CD14-positive monocyte (primary cell): Measurements from ENCODE around the gene CD177. TPM values are rescaled to one million over a fixed set of nuclear protein-coding genes. Genes with fewer than 3 reads are reported as not detected.
"Not testable (repeated sequence)": the region's sequence is repeated elsewhere in the genome, so short reads cannot be mapped to it uniquely, and the experiment has no call there.

Experiments
- DNase-seq, 3 donors: peaks; one replicate each; pipeline ENCODE4 v3.0.0-alpha.2; 2011 to 2022
- H2AFZ ChIP-seq: 2 replicates; pipeline ENCODE4 v1.6.0; 2012; ENCODE audit warnings: mild to moderate bottlenecking, low read depth, low read length, inconsistent platforms; ENCODE audit not compliant: insufficient read depth, poor library complexity, severe bottlenecking
- H3K27ac ChIP-seq, 2 donors: 1 replicate in 1 of 2; 2 replicates in 1 of 2; pipeline ENCODE4 v1.5.1; 2012 to 2013; ENCODE audit warnings: low read length in 2 of 2, control low read depth in 1 of 2, inconsistent platforms in 1 of 2, low read depth in 1 of 2, mild to moderate bottlenecking in 1 of 2
- H3K27me3 ChIP-seq, 2 donors: one replicate each; pipeline versions ENCODE4 v1.6.0 to v1.6.1; 2011 to 2013; ENCODE audit warnings: low read length in 2 of 2; ENCODE audit not compliant: control insufficient read depth in 2 of 2, insufficient read depth in 2 of 2
- H3K36me3 ChIP-seq, 2 donors: replicated peaks in 1 of 2; 1 replicate in 1 of 2; 2 replicates in 1 of 2; pipeline versions ENCODE4 v1.5.1 to v1.6.1; 2012 to 2013; ENCODE audit warnings: low read length in 2 of 2, control low read depth in 1 of 2, inconsistent platforms in 1 of 2, mild to moderate bottlenecking in 1 of 2; ENCODE audit not compliant: insufficient read depth in 2 of 2, control insufficient read depth in 1 of 2
- H3K4me1 ChIP-seq, 2 donors: 1 replicate in 1 of 2; 2 replicates in 1 of 2; pipeline versions ENCODE4 v1.5.1 to v1.6.1; 2012 to 2013; ENCODE audit warnings: low read length in 2 of 2, control low read depth in 1 of 2, inconsistent platforms in 1 of 2, mild to moderate bottlenecking in 1 of 2, moderate library complexity in 1 of 2; ENCODE audit not compliant: insufficient read depth in 2 of 2, control insufficient read depth in 1 of 2
- H3K4me2 ChIP-seq: replicated peaks from 2 replicates; pipeline ENCODE3; 2012; ENCODE audit warnings: low read length, moderate library complexity, mild to moderate bottlenecking; ENCODE audit not compliant: poor library complexity, severe bottlenecking; ENCODE audit errors: extremely low read depth
- H3K4me3 ChIP-seq, 3 experiments: fragments of 200-600 bp in 1 of 3; sonication (generic) in 1 of 3; replicated peaks in 1 of 3; 1 replicate in 2 of 3; 2 replicates in 1 of 3; pipeline ENCODE4 v1.5.1; 2011 to 2013; ENCODE audit warnings: low read length in 3 of 3, mild to moderate bottlenecking in 3 of 3, control low read depth in 2 of 3, low read depth in 2 of 3, inconsistent platforms in 1 of 3, moderate library complexity in 1 of 3
- H3K79me2 ChIP-seq: 2 replicates; pipeline ENCODE4 v1.6.0; 2012; ENCODE audit warnings: mild to moderate bottlenecking, control low read depth, inconsistent platforms, low read length, moderate library complexity; ENCODE audit not compliant: insufficient read depth
- H3K9ac ChIP-seq: 2 replicates; pipeline ENCODE4 v1.6.0; 2017; ENCODE audit warnings: low read length, mild to moderate bottlenecking; ENCODE audit not compliant: insufficient read depth, poor library complexity, severe bottlenecking
- H3K9me3 ChIP-seq, 2 donors: replicated peaks in 1 of 2; 1 replicate in 1 of 2; 2 replicates in 1 of 2; pipeline versions ENCODE4 v1.5.1 to v1.6.1; 2012 to 2013; ENCODE audit warnings: low read length in 2 of 2, control low read depth in 1 of 2; ENCODE audit not compliant: control insufficient read depth in 1 of 2, insufficient read depth in 1 of 2
- H4K20me1 ChIP-seq: 2 replicates; pipeline ENCODE4 v1.6.0; 2012; ENCODE audit warnings: mild to moderate bottlenecking, low read length, control low read depth, moderate library complexity; ENCODE audit not compliant: insufficient read depth
- H3K27ac Mint-ChIP-seq, 7 donors: one replicate each; pipeline ENCODE4 v1.8.0; 2020; ENCODE audit warnings: mild to moderate bottlenecking in 7 of 7, mixed read lengths in 7 of 7, moderate library complexity in 6 of 7, inconsistent platforms in 2 of 7
- H3K27me3 Mint-ChIP-seq, 3 donors: one replicate each; pipeline ENCODE4 v1.8.0; 2021 to 2022; ENCODE audit warnings: low read depth in 3 of 3, mild to moderate bottlenecking in 3 of 3, mixed read lengths in 3 of 3, moderate library complexity in 3 of 3, inconsistent platforms in 1 of 3
- H3K36me3 Mint-ChIP-seq, 2 donors: one replicate each; pipeline ENCODE4 v1.8.0; 2020; ENCODE audit warnings: mixed read lengths in 2 of 2, inconsistent platforms in 1 of 2, mild to moderate bottlenecking in 1 of 2
- H3K4me1 Mint-ChIP-seq: one replicate; pipeline ENCODE4 v1.8.0; 2020; ENCODE audit warnings: mild to moderate bottlenecking, mixed read lengths
- H3K4me3 Mint-ChIP-seq, 2 donors: one replicate each; pipeline ENCODE4 v1.8.0; 2020; ENCODE audit warnings: mild to moderate bottlenecking in 2 of 2, mixed read lengths in 2 of 2, moderate library complexity in 1 of 2
- H3K9me3 Mint-ChIP-seq, 7 donors: one replicate each; pipeline ENCODE4 v1.8.0; 2020 to 2022; ENCODE audit warnings: mixed read lengths in 7 of 7, mild to moderate bottlenecking in 6 of 7, moderate library complexity in 6 of 7, inconsistent platforms in 2 of 7
- WGBS: methylation state at CpG from one replicate; pipeline ENCODE4 v1.1.5; 2013; ENCODE audit warnings: missing lambda C conversion rate; ENCODE audit not compliant: insufficient coverage; 5-methylcytosine and 5-hydroxymethylcytosine counted together
- intact Hi-C, 2 donors: fragments of 100-400 bp; cut with micrococcal nuclease; formaldehyde crosslinking; loops; one replicate each; pipeline versions ENCODE4 v1.15.0 to v1.15.1; 2023
- polyA plus RNA-seq, 3 donors: library from polyadenylated mRNA; depleted of rRNA in 1 of 3; unstranded in 2 of 3; stranded (reverse) in 1 of 3; fragments of 300-500 nt in 2 of 3; fragments of >200 nt in 1 of 3; fragmentation: Illumina TruSeq in 2 of 3; gene quantifications; 1 replicate in 2 of 3; 2 replicates in 1 of 3; pipeline ENCODE4 v1.2.3, GENCODE V29; 2012 to 2021
- TF ChIP-seq, protein P1 (sequence below): fragments of 200-600 bp; IDR thresholded peaks from one replicate; pipeline ENCODE4 v1.8.0; 2022; ENCODE audit warnings: antibody characterized with exemption, mild to moderate bottlenecking

The CD177 gene
- polyA plus RNA-seq, 3 donors = not detected

DNA sequence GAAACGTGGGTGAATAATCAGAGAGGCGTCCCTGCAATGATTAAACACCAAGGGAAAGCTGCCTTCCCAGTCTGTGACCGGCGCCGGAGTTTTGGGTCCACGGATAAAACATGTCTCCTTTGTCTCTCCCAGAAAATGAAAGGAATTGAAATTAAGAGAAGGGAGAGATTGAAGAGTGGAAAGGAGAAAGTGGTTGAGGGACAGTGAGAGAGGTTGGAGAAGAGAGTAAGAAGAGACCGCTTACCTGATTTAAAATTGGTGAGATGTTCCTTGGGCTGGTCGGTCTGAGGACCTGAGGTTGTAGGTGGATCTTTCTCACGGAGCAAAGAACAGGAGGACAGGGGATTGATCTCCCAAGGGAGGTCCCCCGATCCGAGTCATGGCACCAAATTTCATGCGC, 24.9 kb upstream of the CD177 start:
- H3K9me3 Mint-ChIP-seq, H3K4me3 Mint-ChIP-seq, H3K9me3 ChIP-seq, H3K27ac Mint-ChIP-seq, H3K4me1 Mint-ChIP-seq, H3K27me3 ChIP-seq, H3K27ac ChIP-seq, DNase-seq, H3K4me2 ChIP-seq, H3K27me3 Mint-ChIP-seq, H3K36me3 ChIP-seq, H2AFZ ChIP-seq, H3K79me2 ChIP-seq, H3K9ac ChIP-seq, H4K20me1 ChIP-seq, intact Hi-C loops, H3K4me3 ChIP-seq, H3K36me3 Mint-ChIP-seq: not testable (repeated sequence)
- H3K4me1 ChIP-seq = peaks cover 4 to 26% of the 10 kb centered on the region in 2 donors
- WGBS = no CpG with 5 or more reads among the region's 12 CpGs

DNA sequence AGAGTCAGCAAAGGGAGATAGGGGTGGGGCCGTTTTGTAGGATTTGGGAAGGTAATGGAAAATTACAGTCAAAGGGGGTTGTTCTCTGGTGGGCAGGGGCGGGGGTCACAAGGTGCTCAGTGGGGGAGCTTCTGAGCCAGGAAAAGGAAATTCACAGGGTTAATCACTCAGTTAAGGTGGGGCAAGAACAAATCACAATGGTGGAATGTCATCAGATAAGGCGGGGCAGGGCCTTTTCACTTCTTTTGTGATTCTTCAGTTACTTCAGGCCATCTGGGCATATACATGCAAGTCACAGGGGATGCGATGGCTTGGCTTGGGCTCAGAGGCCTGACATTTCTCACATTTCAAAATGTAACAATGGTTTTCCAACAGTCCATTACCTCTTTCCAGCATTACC, 24.4 kb upstream of the CD177 start:
- H3K4me3 ChIP-seq, H3K36me3 Mint-ChIP-seq, H3K27me3 Mint-ChIP-seq, H3K27ac Mint-ChIP-seq, H3K36me3 ChIP-seq, H3K27ac ChIP-seq, H3K9me3 ChIP-seq, DNase-seq, H3K4me3 Mint-ChIP-seq, H4K20me1 ChIP-seq, H3K9ac ChIP-seq, H3K4me2 ChIP-seq, H3K9me3 Mint-ChIP-seq, intact Hi-C loops, H3K27me3 ChIP-seq, H2AFZ ChIP-seq, H3K79me2 ChIP-seq, H3K4me1 Mint-ChIP-seq: not testable (repeated sequence)
- 83% methylated on average over 3 of the region's 4 CpGs for WGBS
- H3K4me1 ChIP-seq = peaks cover 4 to 26% of the 10 kb centered on the region in 2 donors

DNA sequence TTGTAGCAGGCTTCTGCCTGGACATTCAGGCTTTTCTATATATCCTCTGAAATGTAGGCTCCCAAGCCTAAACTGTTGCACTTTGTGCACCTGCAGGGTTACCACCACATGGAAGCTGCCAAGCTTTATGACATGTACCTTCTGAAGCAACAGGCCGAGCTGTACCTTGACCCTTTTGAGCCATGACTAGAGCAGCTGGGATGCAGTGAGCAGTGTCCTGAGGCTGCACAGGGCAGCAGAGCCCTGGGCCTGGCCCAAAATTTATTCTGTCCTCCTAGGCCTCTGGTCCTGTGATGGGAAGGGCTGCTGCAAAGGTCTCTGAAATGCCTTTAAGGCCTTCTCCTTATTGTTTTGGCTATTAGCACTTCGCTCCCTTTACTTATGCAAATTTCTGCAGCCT, 23.5 kb upstream of the CD177 start:
- peaks cover 2% of the 10 kb centered on the region for H3K4me1 Mint-ChIP-seq
- intact Hi-C loops = no loop called here
- 100% methylated on average over 2 of the region's 2 CpGs for WGBS

More for the DNA sequence above, 23.5 kb upstream of the CD177 start:
- TF ChIP-seq, protein P1, sequence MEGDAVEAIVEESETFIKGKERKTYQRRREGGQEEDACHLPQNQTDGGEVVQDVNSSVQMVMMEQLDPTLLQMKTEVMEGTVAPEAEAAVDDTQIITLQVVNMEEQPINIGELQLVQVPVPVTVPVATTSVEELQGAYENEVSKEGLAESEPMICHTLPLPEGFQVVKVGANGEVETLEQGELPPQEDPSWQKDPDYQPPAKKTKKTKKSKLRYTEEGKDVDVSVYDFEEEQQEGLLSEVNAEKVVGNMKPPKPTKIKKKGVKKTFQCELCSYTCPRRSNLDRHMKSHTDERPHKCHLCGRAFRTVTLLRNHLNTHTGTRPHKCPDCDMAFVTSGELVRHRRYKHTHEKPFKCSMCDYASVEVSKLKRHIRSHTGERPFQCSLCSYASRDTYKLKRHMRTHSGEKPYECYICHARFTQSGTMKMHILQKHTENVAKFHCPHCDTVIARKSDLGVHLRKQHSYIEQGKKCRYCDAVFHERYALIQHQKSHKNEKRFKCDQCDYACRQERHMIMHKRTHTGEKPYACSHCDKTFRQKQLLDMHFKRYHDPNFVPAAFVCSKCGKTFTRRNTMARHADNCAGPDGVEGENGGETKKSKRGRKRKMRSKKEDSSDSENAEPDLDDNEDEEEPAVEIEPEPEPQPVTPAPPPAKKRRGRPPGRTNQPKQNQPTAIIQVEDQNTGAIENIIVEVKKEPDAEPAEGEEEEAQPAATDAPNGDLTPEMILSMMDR = no peak
- Histone ChIP-seq H3K36me3 (no peaks in the 10 kb centered on the region), H3K27me3 (no peaks in the 10 kb centered on the region), H3K4me3 (no peak overlapping the region), H3K4me1 (peaks cover 4 to 26% of the 10 kb centered on the region in 2 donors), H3K9ac (no peak overlapping the region), H4K20me1 (no peaks in the 10 kb centered on the region), H3K4me2 (no peak overlapping the region), H2AFZ (no peak overlapping the region), H3K27ac (no peak overlapping the region), H3K9me3 (no peaks in the 10 kb centered on the region), H3K79me2 (no peaks in the 10 kb centered on the region)
- peak overlapping the region in 1 of 7 donors; percentile 2 for H3K27ac Mint-ChIP-seq
- no peak for DNase-seq
- H3K9me3 Mint-ChIP-seq = peaks cover 0 to 6% (median 2%) of the 10 kb centered on the region in 7 donors
- no peak overlapping the region for H3K4me3 Mint-ChIP-seq
- peaks cover 0 to 9% of the 10 kb centered on the region in 2 donors for H3K36me3 Mint-ChIP-seq
- peaks cover 0 to 5% (median 4%) of the 10 kb centered on the region in 3 donors for H3K27me3 Mint-ChIP-seq
